Measurements from ENCODE around the gene ATP2B2. TPM values are rescaled to one million over a fixed set of nuclear protein-coding genes. Genes with fewer than 3 reads are reported as not detected.

The ATP2B2 gene
- total RNA-seq, 1 donor, result not detected

DNA sequence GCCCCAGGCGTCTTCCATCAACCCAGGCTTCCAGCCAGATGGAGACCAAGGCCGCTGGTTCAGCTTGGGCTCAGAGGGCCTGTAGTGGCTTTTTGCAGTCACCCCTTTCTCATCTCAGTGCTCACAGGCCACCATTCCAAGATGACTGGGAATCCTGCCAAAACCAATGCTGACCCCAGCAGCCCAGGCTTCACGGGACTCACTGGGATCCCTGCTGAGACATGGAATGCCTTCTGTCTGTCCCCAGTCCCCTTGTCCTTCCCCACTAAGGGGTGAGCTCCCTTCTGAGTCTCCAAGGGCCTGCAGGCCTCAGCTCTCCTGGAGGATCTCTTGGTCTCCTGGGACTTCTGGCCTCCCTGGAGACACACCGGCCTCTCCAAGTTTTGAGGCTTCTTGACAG lies 107.0 kb downstream of the ATP2B2 start:
- H3K27me3 ChIP-seq (ENCODE audit: insufficient read depth, low read length), result no peaks in the 10 kb centered on the region
- H3K4me1 ChIP-seq (ENCODE audit: insufficient read depth, low read length), result peaks cover 10% of the 10 kb centered on the region
- no peak overlapping the region for H3K4me3 ChIP-seq (ENCODE audit: low read length)
- H3K9me3 ChIP-seq (ENCODE audit: low read depth, low read length), result no peaks in the 10 kb centered on the region

DNA sequence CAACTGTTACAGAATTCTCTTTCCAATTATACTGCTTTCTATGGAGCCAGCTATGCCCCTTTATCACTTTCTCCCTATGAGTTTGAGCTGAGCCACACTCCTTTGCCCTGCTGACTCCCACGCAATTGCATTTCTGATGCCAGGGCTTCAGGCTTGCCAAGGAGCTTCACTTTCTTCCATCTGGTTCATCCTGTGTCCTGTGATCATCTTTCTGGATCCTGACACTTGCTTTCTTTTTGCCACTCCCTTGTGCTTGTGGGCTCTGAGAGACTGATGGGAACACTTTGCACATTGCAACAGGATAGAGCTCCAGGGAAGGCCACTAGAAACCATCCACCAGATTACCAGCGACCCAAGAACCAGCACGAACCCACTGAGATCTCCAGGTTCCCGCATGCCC lies 107.5 kb downstream of the ATP2B2 start:
- H3K9me3 ChIP-seq (ENCODE audit: low read depth, low read length), result no peaks in the 10 kb centered on the region
- peaks cover 10% of the 10 kb centered on the region for H3K4me1 ChIP-seq (ENCODE audit: insufficient read depth, low read length)
- H3K27me3 ChIP-seq (ENCODE audit: insufficient read depth, low read length), result no peaks in the 10 kb centered on the region
- no peak overlapping the region for H3K4me3 ChIP-seq (ENCODE audit: low read length)

DNA sequence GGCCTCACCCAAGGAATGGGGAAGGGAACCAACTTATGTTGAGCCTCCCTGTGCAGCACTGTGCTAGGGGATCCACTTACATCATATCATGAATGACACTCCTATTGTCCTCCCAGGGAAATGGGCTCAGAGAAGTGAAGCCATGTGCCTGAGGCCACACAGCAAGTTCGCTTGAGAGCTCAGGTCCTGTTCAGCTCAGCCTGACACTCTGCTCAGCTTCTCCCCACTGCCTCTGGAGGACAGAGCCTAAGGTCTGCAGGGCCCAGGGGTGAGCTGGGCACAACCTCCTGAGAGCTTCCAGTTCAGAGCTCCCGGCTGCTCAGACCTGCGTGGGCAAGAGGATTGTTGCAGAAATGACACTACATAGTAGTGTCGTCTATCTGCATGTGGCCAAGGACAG lies 108.5 kb downstream of the ATP2B2 start:
- no peaks in the 10 kb centered on the region for H3K9me3 ChIP-seq (ENCODE audit: low read depth, low read length)
- H3K4me1 ChIP-seq (ENCODE audit: insufficient read depth, low read length), result peaks cover 10% of the 10 kb centered on the region
- H3K4me3 ChIP-seq (ENCODE audit: low read length), result no peak overlapping the region
- H3K27me3 ChIP-seq (ENCODE audit: insufficient read depth, low read length), result no peaks in the 10 kb centered on the region

DNA sequence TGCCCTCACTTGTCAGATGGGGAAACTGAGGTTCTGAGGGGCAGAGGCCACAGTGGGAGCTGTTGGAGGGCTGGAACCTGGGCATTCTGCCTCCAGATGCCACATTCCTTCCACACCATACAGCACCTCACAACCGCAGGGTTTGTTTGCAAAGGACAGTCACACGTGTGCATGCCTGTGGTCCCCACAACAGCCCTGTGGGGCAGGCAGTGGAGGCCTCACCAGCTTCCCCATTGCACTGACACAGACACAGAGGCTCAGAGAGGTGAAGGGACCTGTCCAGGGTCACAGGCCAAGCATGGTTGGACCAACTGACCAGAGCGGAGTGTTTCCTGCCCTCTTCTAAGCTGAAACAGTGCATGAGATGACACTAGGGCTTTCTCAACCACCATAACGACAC lies 109.3 kb downstream of the ATP2B2 start:
- Histone ChIP-seq H3K4me3 (ENCODE audit: low read length) (no peak overlapping the region), H3K4me1 (ENCODE audit: insufficient read depth, low read length) (peaks cover 15% of the 10 kb centered on the region)

DNA sequence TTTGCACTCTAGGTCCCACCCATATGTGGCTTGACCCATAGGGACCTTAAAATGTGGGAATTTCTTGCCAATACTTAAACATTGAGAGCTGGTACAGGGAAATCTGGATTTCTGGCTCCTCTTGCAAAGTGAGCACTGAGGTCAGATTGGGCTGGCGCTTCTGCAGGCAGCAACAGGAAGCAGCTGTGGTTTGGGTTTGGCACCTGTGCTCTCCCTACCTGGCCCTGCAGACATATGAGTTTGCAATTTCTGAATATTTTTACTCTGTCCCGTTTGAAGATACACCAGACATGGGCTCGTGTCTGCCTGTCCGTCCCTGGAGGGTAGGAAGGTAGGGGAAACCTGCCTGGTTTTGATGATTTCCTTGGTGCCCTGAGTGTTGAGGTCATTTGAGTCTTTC lies 109.7 kb downstream of the ATP2B2 start:
- Histone ChIP-seq H3K27me3 (ENCODE audit: insufficient read depth, low read length) (no peaks in the 10 kb centered on the region), H3K4me1 (ENCODE audit: insufficient read depth, low read length) (peaks cover 19% of the 10 kb centered on the region), H3K9me3 (ENCODE audit: low read depth, low read length) (no peaks in the 10 kb centered on the region), H3K4me3 (ENCODE audit: low read length) (no peak overlapping the region)

More for the DNA sequence above, 109.3 kb downstream of the ATP2B2 start:
- Histone ChIP-seq H3K9me3 (ENCODE audit: low read depth, low read length) (no peaks in the 10 kb centered on the region), H3K27me3 (ENCODE audit: insufficient read depth, low read length) (no peaks in the 10 kb centered on the region)

DNA sequence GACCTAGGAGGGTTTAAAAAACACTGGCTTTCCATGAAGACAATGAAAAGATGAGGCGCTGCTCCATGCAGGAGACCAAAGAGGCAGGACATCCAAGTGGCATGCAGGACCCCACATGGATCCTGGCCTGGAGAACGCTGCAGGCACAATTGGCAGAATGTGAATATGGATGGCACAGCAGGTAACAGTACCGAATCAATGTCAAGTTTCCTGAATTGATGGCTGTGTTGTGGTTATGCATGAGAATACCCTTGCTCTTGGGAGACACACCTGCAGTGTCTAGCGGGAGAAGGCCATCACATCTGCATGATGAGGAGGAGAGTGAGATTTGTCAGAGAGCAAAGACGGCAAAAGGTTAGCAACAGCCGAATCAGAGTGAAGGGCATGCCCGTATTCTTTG lies 110.2 kb downstream of the ATP2B2 start:
- Histone ChIP-seq H3K4me1 (ENCODE audit: insufficient read depth, low read length) (peaks cover 23% of the 10 kb centered on the region), H3K9me3 (ENCODE audit: low read depth, low read length) (no peaks in the 10 kb centered on the region), H3K4me3 (ENCODE audit: low read length) (no peak overlapping the region), H3K27me3 (ENCODE audit: insufficient read depth, low read length) (no peaks in the 10 kb centered on the region)

DNA sequence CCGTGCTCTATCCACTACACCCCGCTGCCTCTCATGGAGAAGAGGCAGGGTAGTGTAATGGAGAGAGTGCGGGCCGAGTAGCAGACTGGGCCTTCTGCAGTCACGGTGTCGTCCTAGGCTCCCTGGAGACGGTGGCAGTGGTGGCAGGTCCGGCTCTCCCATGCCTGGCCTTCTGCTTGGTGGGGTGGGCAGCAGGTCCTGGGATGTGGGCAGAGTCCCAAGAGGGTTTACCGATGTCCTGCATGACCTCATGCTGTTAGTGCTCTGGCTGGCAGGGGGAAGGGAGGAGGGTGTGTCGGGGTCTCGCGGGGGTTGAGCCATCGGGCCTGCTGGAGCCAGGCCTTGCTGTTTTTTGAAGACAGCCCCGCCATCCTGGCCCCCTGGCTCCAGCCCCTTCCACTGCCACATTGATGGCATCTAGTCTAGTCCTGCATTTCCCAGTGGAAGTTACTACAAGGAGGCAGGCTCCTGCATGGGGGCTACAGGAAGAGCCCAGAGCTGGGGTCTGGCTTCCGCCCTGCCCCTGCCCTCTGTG lies 110.8 kb downstream of the ATP2B2 start:
- H3K4me1 ChIP-seq (ENCODE audit: insufficient read depth, low read length), result peaks cover 30% of the 10 kb centered on the region
- H3K27me3 ChIP-seq (ENCODE audit: insufficient read depth, low read length), result no peaks in the 10 kb centered on the region
- H3K4me3 ChIP-seq (ENCODE audit: low read length), result no peak overlapping the region

DNA sequence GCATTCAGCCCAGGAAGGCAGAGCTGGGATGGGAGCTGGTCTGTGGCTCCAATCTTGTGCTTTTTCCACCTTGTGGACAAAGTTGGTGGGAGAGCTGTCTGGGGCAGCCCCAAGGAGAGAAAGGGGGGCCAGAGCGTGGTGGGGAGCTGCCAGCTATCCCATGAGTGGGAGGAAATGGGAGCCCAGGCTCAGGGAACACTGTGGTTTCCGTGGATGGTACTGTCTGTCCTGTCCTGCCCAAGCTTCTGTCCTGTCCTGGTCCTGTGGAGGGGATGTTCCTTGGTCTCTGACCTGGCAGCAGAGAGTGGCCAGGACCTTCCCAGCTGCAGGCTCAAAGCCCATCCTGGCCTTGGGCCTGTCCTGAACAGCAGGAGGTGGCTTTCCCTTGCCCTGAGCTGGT lies 111.9 kb downstream of the ATP2B2 start:
- Histone ChIP-seq H3K27me3 (ENCODE audit: insufficient read depth, low read length) (no peaks in the 10 kb centered on the region), H3K4me1 (ENCODE audit: insufficient read depth, low read length) (peaks cover 30% of the 10 kb centered on the region), H3K4me3 (ENCODE audit: low read length) (no peak overlapping the region), H3K9me3 (ENCODE audit: low read depth, low read length) (no peaks in the 10 kb centered on the region)

More for the DNA sequence above, 110.8 kb downstream of the ATP2B2 start:
- no peaks in the 10 kb centered on the region for H3K9me3 ChIP-seq (ENCODE audit: low read depth, low read length)

DNA sequence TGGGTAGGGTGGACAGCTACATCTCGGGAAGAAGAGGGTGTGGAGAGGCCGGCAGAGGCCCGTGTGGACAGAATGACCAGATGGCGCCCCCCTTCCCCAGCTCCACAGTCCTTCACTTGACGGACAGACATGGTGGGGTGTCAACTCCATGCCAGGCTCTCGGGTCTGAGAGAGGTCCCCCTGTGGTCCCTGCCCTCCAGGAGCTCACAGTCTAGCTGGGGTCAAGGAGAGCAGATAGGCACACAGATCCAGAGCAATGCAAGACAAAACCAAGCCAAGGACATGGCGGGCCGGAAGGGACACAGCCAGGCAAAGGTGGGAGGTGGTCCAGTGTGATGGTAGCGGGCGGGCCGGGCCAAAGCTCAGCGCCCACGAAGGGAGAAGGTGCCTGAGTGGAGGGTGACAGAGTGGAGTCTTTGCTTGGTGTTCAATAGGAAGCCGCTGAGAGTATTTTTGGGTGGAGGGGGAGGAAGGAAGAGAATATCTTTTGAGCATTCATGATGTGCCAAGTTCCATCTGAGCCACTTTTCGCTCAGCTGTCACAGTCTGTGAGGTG lies 112.4 kb downstream of the ATP2B2 start:
- Histone ChIP-seq H3K27me3 (ENCODE audit: insufficient read depth, low read length) (no peaks in the 10 kb centered on the region), H3K4me3 (ENCODE audit: low read length) (no peak overlapping the region), H3K4me1 (ENCODE audit: insufficient read depth, low read length) (peaks cover 30% of the 10 kb centered on the region), H3K9me3 (ENCODE audit: low read depth, low read length) (no peaks in the 10 kb centered on the region)

DNA sequence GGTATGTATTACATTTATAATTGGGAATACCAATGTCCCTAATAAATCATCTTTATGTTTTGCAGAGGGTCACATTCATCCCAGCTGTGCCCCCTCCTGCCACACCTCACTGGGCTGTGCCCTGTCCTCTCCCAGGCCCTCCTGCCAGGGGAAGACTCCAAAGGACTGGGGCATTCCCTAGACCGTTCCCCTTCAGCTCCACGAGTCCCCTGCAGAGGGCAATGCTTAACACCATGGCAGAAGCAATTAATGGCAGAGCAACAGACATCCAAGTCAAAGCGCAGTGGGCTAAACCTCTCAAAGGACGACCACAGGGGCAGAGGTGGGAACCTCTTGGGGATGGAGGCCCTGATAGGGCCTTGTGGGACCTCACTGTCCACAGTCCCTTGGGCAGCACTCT lies 113.1 kb downstream of the ATP2B2 start:
- H3K4me3 ChIP-seq (ENCODE audit: low read length), result no peak overlapping the region
- H3K27me3 ChIP-seq (ENCODE audit: insufficient read depth, low read length), result no peaks in the 10 kb centered on the region
- H3K4me1 ChIP-seq (ENCODE audit: insufficient read depth, low read length), result peaks cover 30% of the 10 kb centered on the region
- no peaks in the 10 kb centered on the region for H3K9me3 ChIP-seq (ENCODE audit: low read depth, low read length)

DNA sequence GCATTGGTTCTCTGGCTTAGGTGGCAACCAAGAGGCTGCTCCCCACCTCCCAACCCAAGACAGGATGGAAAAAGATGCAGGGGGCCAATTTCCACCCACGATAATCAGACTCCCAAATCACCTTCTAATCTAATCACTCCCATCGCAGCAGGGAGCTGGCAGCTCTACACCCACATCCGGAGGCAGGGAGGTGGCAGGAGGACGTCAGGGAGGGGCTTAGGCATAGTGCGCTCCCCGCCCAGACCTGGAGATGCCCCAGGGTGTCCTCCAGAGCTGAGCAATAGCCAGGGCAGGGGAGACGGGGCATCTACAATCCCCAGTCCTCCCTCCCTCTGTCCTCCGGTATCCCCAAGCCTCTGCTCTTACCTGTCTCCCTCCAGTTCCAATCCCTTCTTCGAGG lies 114.0 kb downstream of the ATP2B2 start:
- H3K4me3 ChIP-seq (ENCODE audit: low read length), result no peak overlapping the region
- H3K27me3 ChIP-seq (ENCODE audit: insufficient read depth, low read length), result no peaks in the 10 kb centered on the region
- peaks cover 30% of the 10 kb centered on the region for H3K4me1 ChIP-seq (ENCODE audit: insufficient read depth, low read length)
- no peaks in the 10 kb centered on the region for H3K9me3 ChIP-seq (ENCODE audit: low read depth, low read length)

DNA sequence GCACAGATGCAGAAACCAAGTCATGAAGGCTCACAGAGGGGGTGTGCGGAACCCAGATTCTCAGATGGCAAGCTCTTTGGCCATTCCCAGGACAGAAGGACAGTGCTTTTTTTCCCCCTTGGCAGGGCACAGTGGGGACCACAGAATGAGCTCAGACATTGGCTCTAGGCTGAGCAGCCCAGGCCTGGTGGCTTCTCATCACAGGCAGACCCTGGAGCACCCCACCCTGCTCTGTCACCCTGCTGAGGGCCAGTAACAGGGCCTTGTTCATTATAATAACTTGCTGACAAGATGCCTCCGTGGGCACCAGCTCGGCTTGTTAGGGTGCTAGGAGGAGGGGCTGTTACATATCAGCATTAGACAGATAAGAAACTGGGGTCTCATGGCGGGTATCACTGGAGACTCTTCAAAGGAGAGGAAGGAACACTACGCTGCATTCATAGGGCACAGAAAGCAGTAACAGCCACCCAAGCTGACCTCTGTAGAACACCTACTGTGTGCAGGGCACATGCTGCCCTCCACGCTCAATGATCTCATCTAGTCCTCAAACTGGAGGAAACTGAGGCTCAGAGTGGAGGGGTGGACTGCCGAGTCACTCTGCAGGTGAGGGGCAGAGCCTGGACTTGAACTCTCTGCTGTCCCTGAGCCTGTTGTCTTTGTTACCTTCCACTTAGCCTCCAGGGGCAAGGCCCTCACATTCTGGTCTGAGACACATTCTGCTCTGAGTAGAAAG lies 114.6 kb downstream of the ATP2B2 start:
- no peaks in the 10 kb centered on the region for H3K9me3 ChIP-seq (ENCODE audit: low read depth, low read length)
- H3K27me3 ChIP-seq (ENCODE audit: insufficient read depth, low read length), result no peaks in the 10 kb centered on the region
- H3K4me1 ChIP-seq (ENCODE audit: insufficient read depth, low read length), result peaks cover 24% of the 10 kb centered on the region

DNA sequence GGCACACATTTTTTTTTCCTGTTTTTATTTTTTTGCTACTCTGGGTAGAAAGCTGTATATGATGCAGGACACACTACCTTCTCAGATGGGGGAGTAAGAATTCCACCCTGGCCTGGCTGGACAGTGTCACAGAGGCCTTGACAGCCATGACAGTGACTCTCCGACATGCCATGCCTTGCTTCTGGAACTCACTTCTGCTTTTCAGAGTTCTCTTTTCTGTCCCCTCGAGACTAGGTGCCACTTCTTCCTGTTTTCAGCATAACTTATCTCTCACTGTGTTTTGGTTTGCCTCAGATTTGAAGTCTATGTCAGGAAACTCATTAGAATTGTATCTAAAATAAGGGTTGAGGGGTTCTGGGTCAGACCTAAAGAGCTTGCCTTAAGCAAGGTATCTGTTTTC lies 115.4 kb downstream of the ATP2B2 start:
- H3K4me1 ChIP-seq (ENCODE audit: insufficient read depth, low read length), result peaks cover 20% of the 10 kb centered on the region

More for the DNA sequence above, 114.6 kb downstream of the ATP2B2 start:
- H3K4me3 ChIP-seq (ENCODE audit: low read length), result no peak overlapping the region

DNA sequence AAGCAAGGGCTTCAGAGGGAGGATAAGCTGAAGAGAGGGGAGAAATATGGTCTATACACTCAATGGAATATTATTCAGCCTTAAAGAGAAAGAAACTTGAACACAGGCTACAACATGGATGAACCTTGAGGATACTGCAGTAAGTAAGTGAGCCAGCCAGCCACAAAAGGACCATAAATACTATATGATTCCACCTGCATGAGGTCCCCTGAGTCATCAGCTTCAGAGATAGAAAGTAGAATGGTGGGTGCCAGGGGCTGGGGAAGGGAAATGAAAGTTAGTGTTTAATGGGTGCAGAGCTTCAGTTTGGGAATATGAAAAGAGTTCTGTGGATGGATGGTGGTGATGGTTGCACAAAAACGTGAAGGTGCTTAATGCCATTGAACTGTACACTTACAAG lies 116.0 kb downstream of the ATP2B2 start:
- Histone ChIP-seq H3K27me3 (ENCODE audit: insufficient read depth, low read length) (no peaks in the 10 kb centered on the region), H3K4me3 (ENCODE audit: low read length) (no peak overlapping the region), H3K9me3 (ENCODE audit: low read depth, low read length) (no peaks in the 10 kb centered on the region), H3K4me1 (ENCODE audit: insufficient read depth, low read length) (peaks cover 20% of the 10 kb centered on the region)

More for the DNA sequence above, 115.4 kb downstream of the ATP2B2 start:
- no peak overlapping the region for H3K4me3 ChIP-seq (ENCODE audit: low read length)
- no peaks in the 10 kb centered on the region for H3K27me3 ChIP-seq (ENCODE audit: insufficient read depth, low read length)
- no peaks in the 10 kb centered on the region for H3K9me3 ChIP-seq (ENCODE audit: low read depth, low read length)

DNA sequence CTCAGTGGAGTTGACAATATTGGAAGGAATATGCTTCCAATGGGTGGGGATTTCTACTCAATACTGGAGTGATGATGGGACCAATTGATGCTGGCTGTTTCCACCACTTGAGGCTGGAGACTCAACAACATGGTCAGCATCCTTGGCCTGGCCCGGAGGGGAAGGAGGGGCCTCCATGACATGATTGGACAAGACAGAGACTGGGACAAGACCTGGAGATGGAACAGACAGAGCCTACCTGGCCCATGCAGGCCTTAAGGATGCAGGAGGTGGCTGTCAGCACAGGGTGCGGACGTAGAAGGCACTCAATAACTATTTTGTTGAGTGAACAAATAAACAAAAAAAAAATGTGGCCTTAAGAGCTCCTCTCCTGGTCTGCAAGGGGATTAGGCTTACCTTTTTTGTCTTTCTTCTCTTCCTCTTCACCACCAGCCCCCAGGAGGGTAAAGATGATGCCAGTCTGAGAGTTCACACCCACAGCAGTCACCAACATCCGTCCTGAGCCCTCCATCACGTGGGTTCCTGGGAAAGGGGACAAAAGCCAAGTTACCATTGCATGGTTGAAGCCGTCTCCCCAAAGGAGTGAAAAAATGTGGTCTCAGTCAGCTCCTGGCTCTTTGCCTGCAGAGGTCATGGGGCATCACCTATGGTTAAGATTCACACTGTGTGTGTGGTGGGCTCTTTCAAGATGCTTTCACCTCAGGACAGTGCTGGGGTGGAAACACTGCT lies 117.3 kb downstream of the ATP2B2 start:
- H3K4me3 ChIP-seq (ENCODE audit: low read length), result no peak overlapping the region
- H3K4me1 ChIP-seq (ENCODE audit: insufficient read depth, low read length), result peaks cover 20% of the 10 kb centered on the region
- no peaks in the 10 kb centered on the region for H3K27me3 ChIP-seq (ENCODE audit: insufficient read depth, low read length)
- H3K9me3 ChIP-seq (ENCODE audit: low read depth, low read length), result no peaks in the 10 kb centered on the region

All from mononuclear cell (primary cell).